Measurements from ENCODE around the gene METTL16.
"Not testable (repeated sequence)": the region's sequence is repeated elsewhere in the genome, so short reads cannot be mapped to it uniquely, and the experiment has no call there.

The METTL16 gene

GRCh38 chr17:2502871-2503580 is 8.7 kb downstream of the METTL16 start:
- DNase-seq = no peak

- DNase-seq = no peak
These were observed 11.2 kb downstream of the METTL16 start for GRCh38 chr17:2500446-2500845.

DNA sequence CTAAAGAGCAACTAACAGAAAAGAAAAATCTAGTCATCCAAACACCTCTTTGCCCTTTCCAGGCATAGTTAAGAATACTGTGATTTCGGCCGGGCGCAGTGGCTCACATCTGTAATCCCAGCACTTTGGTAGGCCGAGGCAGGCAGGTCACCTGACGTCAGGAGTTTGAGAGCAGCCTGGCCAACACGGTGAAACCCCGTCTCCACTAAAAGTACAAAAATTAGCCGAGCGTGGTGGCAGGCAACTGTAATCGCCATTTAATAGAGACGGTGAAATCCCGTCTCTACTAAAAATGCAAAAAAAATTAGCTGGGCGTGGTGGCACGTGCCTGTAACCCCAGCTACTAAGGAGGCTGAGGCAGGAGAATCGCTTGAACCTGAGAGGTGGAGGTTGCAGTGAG is 22.4 kb downstream of the METTL16 start:
- DNase-seq = not testable (repeated sequence)

DNA sequence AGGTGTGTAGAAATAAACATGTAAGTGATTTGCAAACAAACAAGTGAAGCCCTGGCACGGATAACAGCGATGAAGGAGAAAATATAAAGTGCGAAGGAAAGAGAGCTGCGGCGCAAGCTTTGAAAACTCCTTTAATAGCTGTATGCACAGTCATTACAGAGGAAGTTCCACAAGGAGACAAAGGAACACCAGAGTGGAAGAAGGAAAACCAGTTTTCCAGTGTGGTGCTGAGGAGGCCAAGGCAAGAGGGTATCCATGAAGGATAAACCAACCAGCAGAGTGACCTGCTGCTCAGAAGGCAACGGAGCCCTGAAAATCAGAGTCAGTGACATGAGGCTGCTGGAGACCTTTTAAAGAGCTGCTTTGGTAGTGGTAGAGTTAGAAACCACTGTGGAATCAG is 24.4 kb downstream of the METTL16 start:
- DNase-seq = no peak

- DNase-seq = not testable (repeated sequence)
These were observed 25.0 kb downstream of the METTL16 start for GRCh38 chr17:2486709-2487108.

GRCh38 chr17:2485970-2486369 is 25.7 kb downstream of the METTL16 start:
- DNase-seq = no peak

GRCh38 chr17:2485543-2485942 is 26.1 kb downstream of the METTL16 start:
- DNase-seq = no peak

DNA sequence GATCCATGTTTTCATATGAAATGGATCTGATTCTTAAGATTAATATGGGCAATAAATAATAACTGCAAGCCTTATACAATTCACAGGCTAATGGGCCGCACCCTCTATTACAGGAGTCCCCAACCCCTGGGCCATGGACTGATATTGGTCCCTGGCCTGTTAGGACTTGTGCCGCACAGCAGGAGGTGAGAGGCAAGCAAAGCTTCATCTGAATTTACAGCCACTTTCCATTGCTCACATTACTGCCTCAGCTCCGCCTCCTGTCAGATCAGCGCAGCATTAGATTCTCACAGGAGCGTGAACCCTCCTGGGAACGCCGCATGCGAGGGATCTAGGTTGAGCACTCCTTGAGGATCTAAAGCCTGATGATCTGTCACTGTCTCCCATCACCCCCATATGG is 26.8 kb downstream of the METTL16 start:
- no peak for DNase-seq

DNA sequence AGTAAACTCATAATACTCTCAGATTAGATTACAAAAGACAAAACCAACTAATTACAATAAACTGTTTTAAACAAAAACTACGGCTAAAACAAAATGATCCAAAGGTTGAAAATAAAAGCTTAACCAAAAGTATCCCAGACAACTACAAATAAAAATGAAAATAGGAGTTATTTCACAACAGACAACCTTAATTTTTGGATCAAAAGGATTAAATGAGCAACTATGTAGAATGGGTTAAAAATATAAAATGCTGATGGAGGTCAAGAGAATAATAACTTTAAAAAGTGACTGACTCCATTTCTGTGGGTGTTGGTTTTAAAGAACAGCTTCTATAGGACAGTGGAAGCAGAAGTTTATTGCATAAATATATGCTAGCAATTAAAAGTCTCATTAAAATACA is 28.6 kb downstream of the METTL16 start:
- no peak for DNase-seq

DNA sequence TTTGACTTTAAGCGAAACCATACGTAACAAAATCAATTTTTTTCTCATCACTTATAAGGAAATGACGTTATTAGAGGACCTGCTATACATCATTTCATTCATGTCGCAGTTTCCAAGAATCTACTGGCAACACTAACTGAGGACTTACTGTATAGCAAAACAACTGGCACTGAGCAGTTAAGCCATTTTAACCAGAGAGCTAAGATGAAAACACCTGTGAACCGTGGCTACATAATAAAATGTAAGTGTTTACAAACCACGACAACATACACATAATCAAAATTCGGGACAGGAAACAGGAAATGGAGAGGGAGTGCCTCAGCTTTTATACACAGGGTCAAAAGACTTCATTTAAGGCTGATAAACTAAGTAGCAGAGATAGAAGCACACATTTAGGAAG is 29.5 kb downstream of the METTL16 start:
- DNase-seq = no peak

GRCh38 chr17:2481760-2482159 is 29.9 kb downstream of the METTL16 start:
- DNase-seq = no peak

DNA sequence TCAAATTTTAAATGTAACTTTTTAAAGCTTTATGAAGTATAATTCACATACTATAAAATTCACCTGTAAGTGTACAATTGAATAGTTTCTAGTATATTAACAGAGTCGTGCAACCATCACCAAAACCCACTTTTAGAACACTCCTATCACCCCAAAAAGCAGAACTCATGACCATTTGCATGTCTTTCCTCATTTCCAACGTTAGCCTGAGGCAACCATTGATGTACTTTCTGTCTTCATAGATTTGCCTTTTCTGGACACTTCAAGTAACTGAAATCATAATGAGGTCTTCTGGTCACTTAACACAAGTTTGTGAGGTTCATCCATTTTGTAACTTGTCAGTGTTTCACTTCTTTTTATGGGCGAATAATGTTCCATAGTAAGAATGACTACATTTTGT is 33.2 kb downstream of the METTL16 start:
- DNase-seq = no peak

DNA sequence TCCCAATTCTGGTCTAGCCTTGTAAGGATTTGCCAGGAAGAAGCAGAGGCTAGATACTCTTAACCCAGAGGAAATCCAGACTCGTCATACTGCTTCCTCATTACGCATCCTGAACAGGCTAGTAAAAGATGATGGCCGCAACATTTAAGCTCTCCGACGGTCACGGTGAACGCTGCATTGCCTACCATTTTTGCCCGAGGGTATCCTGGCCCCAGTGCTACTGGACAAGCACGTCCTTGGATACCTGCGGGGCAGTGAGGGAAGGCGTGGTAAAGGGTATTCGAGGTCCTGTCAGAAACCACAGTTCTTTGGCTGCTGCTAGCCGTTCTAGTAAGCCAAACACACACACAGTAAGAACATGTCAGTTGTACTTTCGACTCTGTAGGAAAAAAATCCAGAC is 36.6 kb downstream of the METTL16 start:
- DNase-seq = no peak

DNA sequence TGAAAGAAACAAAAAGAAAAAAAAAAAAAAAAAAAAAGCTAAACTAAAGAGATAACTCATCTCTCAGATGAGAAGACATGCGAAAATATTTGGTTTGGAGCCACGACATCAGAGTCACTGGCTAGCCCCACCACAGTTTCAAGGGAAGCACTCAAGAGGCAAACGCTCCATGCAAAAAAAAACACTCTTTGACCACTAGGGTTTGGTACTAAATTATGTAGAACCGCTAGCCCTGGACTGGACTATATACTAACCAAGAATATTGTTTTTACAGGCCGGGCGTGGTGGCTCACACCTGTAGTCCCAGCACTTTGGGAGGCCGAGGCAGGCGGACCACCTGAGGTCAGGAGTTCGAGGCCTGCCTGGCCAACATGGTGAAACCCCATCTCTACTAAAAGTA is 37.3 kb downstream of the METTL16 start:
- no peak for DNase-seq

GRCh38 chr17:2468270-2468669 is 43.4 kb downstream of the METTL16 start:
- no peak for DNase-seq

DNA sequence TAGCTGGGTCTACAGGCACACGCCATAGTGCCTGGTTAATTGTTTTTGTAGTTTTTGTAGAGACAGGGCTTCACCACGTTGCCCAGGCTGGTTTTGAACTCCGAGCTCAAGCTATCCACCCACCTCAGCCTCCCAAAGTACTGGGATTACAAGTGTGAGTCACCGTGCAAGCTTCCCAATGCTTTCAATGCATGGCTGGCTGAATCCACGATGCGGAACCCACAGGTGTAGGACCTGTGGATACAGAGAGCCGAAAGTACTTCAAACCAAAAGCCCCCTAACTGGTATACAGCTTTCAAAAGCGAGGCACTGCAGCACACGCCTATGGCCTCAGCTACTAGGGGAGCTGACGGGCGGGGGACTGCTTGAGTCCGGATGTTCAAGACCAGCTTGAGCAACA is 44.8 kb downstream of the METTL16 start:
- DNase-seq = no peak

- DNase-seq = no peak
These were observed 49.2 kb downstream of the METTL16 start for GRCh38 chr17:2462481-2462880.

GRCh38 chr17:2459917-2460271 is 51.8 kb downstream of the METTL16 start:
- no peak for DNase-seq

GRCh38 chr17:2457913-2458312 is 53.8 kb downstream of the METTL16 start:
- DNase-seq = no peak

GRCh38 chr17:2456475-2456874 is 55.2 kb downstream of the METTL16 start:
- DNase-seq = no peak

GRCh38 chr17:2455956-2456355 is 55.7 kb downstream of the METTL16 start:
- no peak for DNase-seq

DNA sequence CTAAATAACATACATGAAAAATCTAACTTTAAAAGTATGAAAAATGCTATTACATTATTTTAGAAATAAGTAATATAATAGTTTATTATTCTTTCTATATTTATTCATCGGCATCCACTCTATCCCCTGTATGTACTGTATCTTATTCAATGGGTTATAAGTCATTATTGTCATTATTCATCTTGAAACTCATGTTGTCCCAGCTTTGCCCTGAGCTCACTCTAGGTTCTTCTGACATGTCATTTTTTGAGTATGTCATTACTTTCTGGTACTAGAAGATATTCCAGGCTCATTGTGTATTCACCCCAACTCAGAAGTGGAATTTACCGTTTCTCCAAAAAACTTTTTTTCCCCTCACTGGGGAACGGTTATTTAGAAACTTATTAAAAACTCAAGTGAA is 57.8 kb downstream of the METTL16 start:
- no peak for DNase-seq

- no peak for DNase-seq
These were observed 58.4 kb downstream of the METTL16 start for GRCh38 chr17:2453325-2453724.

- DNase-seq = no peak
These were observed 59.4 kb downstream of the METTL16 start for GRCh38 chr17:2452216-2452750.

DNA sequence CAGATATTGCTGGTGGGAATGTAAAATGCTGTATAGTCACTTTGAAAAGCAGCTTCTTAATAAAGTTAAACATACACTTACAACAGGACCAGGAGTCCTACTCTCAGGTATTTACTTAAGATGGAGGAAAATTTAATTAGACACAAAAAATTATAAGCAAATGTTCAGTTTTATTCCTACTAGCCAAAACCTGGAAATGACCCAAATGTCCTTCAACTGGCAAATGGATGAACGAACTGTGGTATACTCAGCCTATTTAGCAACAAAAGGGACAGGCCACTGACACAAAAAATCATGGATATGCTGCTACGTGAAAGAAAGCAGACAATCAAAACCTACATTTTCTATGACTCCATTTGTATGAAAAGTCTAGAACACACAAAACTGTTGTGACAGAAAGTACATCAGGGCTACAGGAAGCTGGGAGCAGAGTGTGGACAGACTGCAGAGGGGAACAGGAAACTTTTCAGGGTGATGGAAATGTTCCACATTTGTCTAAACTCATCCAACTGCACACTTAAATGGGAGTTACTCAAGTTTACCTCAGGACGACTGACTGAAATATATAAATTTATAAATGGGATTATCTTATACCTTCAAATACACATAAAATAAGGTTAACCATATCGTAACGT is 61.6 kb downstream of the METTL16 start:
- no peak for DNase-seq

Data from stimulated activated CD4-positive, alpha-beta T cell treated with anti-CD3 and anti-CD28 coated beads, Interleukin-4, amount 100 ng/mL, for 4 hours (primary cell).